K562 (cell line): Measurements from ENCODE around the gene SLC35A4. TPM values are rescaled to one million over a fixed set of nuclear protein-coding genes. Genes with fewer than 3 reads are reported as not detected.
A peak's percentile ranks its signal among the peaks of the same experiment; 100 is the strongest.

Experiments
- ARID1B ChIP-seq: fragments of 450-650 bp; IDR thresholded peaks from 2 replicates; pipeline ENCODE4 v1.6.1; 2016; ENCODE audit warnings: antibody characterized with exemption, mild to moderate bottlenecking, inconsistent platforms
- HDAC2 ChIP-seq: fragments of 450-650 bp; IDR thresholded peaks from 2 replicates; pipeline ENCODE4 v1.6.1; 2016; ENCODE audit warnings: mild to moderate bottlenecking
- HDGF ChIP-seq: fragments of 450-650 bp; IDR thresholded peaks from 2 replicates; pipeline ENCODE4 v1.6.1; 2016
- KAT2B ChIP-seq: IDR thresholded peaks from one replicate; pipeline ENCODE4 v1.6.1; 2012; ENCODE audit warnings: low read depth, mild to moderate bottlenecking, control low read depth, inconsistent platforms, low read length, moderate library complexity
- MTA2 ChIP-seq: fragments of 450-650 bp; IDR thresholded peaks from 2 replicates; pipeline ENCODE4 v1.6.1; 2016; ENCODE audit warnings: low read depth
- PHF21A ChIP-seq: fragments of 450-650 bp; IDR thresholded peaks from 2 replicates; pipeline ENCODE4 v1.6.1; 2017; ENCODE audit warnings: low read depth, borderline replicate concordance
- SRSF7 ChIP-seq: fragments of 200-400 bp; formaldehyde crosslinking; optimal IDR thresholded peaks from 2 replicates; pipeline ENCODE3; 2017; ENCODE audit warnings: mild to moderate bottlenecking, low read depth, low read length
- TAL1 ChIP-seq: fragments of 450-650 bp; IDR thresholded peaks from 2 replicates; pipeline ENCODE4 v1.6.1; 2016; ENCODE audit warnings: mild to moderate bottlenecking
- TEAD4 ChIP-seq, 2 experiments: sonication (generic) in 1 of 2; formaldehyde crosslinking in 1 of 2; IDR thresholded peaks; 2 replicates each; pipeline versions ENCODE4 v1.6.1 to v1.8.0; 2012 to 2022; ENCODE audit warnings: borderline replicate concordance in 1 of 2, inconsistent platforms in 1 of 2, low read length in 1 of 2, mild to moderate bottlenecking in 1 of 2, missing genetic modification reagents in 1 of 2
- TRIM24 ChIP-seq, 2 experiments: fragments of 450-650 bp; IDR thresholded peaks; 2 replicates each; pipeline ENCODE4 v1.6.1; 2016
- TSC22D4 ChIP-seq: fragments of 450-650 bp; IDR thresholded peaks from 2 replicates; pipeline ENCODE4 v1.6.1; 2016; ENCODE audit warnings: missing genetic modification characterization, missing biosample characterization, control low read depth
- ZNF609 ChIP-seq: sonication (generic); formaldehyde crosslinking; IDR thresholded peaks from 2 replicates; pipeline ENCODE4 v1.8.1; 2023; ENCODE audit warnings: missing genetic modification reagents, mild to moderate bottlenecking, borderline replicate concordance
- ZNF717 ChIP-seq: fragments of 250-450 bp; sonication (Bioruptor Pico); IDR thresholded peaks from 2 replicates; pipeline ENCODE4 v1.5.0; 2021
- polyA plus RNA-seq, 8 experiments: library from polyadenylated mRNA; depleted of rRNA in 4 of 8; stranded (reverse) in 5 of 8; unstranded in 3 of 8; fragments of >200 nt; fragmentation: Nextera tagmentation in 2 of 8; fragmentation: Illumina TruSeq in 1 of 8; extraction: Ambion mirVana in 2 of 8; extraction: Trizol in 1 of 8; gene quantifications; 2 replicates each; pipeline versions ENCODE4 v1.2.1 to v1.2.3, GENCODE V29; 2011 to 2014; ENCODE audit warnings: inconsistent platforms in 1 of 8, missing spikeins in 1 of 8
- total RNA-seq, 7 experiments: library from RNA; depleted of rRNA in 6 of 7; stranded (reverse); fragments of >200 nt in 6 of 7; fragmentation: Illumina TruSeq in 2 of 7; extraction: Trizol in 2 of 7; gene quantifications; 2 replicates each; pipeline versions ENCODE4 v1.2.1 to v1.2.3, GENCODE V29; 2011 to 2021; ENCODE audit warnings: low replicate concordance in 1 of 7
- TF ChIP-seq, protein P1 (sequence below): sonication (generic); formaldehyde crosslinking; IDR thresholded peaks from 2 replicates; pipeline ENCODE4 v1.8.1; 2023; ENCODE audit warnings: mild to moderate bottlenecking, missing genetic modification reagents
- TF ChIP-seq, protein P2 (sequence below): IDR thresholded peaks from 2 replicates; pipeline ENCODE4 v1.6.1; 2014; ENCODE audit warnings: antibody characterized with exemption

The SLC35A4 gene
- total and polyA plus RNA-seq, 9 of the 15 experiments (the other 6 are each of a cell fraction or from before 2014, with no cell fraction given), result 21.8 to 171 (median 42.5) TPM

- TF ChIP-seq ZNF609 (0 out of 2 replicates have a peak, but pooled peaks have one; percentile 33), TAL1 (peak; percentile 64), SRSF7 (no peak), TEAD4 (IDR thresholded peaks at IDR 0.05; ENCODE audit: low read length) (peak; percentile 44; the same call in 1 of the 2 replicates), TEAD4 (CRISPR knock-in tag; IDR thresholded peaks at IDR 0.05; ENCODE audit: borderline replicate concordance) (no peak), ZNF717 (CRISPR knock-in tag) (no peak), HDAC2 (no peak), MTA2 (0 out of 2 replicates have a peak, but pooled peaks have one; percentile 17), PHF21A (no peak), KAT2B (no peak), TSC22D4 (no peak), HDGF (no peak), TRIM24 (IDR thresholded peaks at IDR 0.05) (peak in 1 of 2 experiments; percentile 9; a peak in 1 of 4 replicates), ARID1B (peak; percentile 72)
- TF ChIP-seq, protein P1, sequence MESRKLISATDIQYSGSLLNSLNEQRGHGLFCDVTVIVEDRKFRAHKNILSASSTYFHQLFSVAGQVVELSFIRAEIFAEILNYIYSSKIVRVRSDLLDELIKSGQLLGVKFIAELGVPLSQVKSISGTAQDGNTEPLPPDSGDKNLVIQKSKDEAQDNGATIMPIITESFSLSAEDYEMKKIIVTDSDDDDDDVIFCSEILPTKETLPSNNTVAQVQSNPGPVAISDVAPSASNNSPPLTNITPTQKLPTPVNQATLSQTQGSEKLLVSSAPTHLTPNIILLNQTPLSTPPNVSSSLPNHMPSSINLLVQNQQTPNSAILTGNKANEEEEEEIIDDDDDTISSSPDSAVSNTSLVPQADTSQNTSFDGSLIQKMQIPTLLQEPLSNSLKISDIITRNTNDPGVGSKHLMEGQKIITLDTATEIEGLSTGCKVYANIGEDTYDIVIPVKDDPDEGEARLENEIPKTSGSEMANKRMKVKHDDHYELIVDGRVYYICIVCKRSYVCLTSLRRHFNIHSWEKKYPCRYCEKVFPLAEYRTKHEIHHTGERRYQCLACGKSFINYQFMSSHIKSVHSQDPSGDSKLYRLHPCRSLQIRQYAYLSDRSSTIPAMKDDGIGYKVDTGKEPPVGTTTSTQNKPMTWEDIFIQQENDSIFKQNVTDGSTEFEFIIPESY (CRISPR knock-in tag), result no peak
- TF ChIP-seq, protein P2, sequence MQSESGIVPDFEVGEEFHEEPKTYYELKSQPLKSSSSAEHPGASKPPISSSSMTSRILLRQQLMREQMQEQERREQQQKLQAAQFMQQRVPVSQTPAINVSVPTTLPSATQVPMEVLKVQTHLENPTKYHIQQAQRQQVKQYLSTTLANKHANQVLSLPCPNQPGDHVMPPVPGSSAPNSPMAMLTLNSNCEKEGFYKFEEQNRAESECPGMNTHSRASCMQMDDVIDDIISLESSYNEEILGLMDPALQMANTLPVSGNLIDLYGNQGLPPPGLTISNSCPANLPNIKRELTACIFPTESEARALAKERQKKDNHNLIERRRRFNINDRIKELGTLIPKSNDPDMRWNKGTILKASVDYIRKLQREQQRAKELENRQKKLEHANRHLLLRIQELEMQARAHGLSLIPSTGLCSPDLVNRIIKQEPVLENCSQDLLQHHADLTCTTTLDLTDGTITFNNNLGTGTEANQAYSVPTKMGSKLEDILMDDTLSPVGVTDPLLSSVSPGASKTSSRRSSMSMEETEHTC, result no peak
These were observed 2.0 kb downstream of the SLC35A4 start (continued) for GRCh38 chr5:140566665-140567064.
